ENCODE measurements around the gene NFIC. TPM values are rescaled to one million over a fixed set of nuclear protein-coding genes. Genes with fewer than 3 reads are reported as not detected.
"Not testable (repeated sequence)": the region's sequence is repeated elsewhere in the genome, so short reads cannot be mapped to it uniquely, and the experiment has no call there.

NFIC gene
- total RNA-seq, result 17.2 and 107 TPM in 2 replicates

DNA sequence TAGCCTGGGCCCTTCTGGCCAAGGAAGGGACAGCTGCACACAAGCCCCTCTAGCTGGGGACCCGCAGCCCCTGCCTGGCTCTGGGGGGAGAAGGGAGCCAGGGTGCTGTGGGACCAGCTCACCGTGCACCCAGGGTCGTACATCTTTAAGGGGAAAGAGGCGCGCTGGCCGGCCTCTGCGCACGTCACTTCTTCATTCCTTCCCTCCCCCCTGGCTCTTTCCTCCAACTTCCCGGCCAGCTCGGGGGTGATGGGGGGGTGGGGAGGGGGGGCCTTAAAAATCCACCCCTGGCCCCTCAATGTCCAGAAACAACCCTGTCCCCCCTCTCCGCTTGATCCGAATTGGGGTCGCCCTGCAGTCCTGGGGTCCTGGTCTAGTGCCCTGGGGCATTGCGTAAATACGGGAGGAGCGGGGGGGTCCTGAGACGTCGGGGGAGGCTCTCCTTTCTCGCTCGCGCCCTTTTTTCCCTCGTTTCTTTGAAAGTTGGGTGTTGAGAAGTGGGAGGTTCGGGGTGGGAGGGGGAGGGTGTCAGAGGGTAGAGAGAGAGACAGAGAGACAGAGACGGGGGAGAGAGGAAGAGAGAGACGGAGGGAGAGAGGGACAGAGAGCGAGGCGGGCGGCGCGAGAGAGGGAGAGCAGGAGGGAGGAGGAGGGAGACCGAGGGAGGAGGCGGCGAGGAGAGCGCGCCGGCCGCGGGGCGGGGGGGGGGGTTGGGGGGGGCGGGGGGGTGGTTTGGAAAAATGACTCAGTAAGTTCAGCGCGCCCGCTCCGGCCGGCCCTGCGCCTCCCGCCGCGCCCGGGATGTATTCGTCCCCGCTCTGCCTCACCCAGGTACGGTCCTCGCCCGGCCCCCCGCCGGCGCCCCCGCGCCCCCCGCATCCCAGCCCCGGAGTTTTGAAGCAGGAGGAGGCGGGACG lies at the start of gene NFIC:
Gene NFIC (plus strand): TSS at position 748 of the 917 bp plus-strand sequence. CDS start 54 bp downstream, at position 802.
- DNase-seq (ENCODE audit: low read depth), result peak; percentile 44

DNA sequence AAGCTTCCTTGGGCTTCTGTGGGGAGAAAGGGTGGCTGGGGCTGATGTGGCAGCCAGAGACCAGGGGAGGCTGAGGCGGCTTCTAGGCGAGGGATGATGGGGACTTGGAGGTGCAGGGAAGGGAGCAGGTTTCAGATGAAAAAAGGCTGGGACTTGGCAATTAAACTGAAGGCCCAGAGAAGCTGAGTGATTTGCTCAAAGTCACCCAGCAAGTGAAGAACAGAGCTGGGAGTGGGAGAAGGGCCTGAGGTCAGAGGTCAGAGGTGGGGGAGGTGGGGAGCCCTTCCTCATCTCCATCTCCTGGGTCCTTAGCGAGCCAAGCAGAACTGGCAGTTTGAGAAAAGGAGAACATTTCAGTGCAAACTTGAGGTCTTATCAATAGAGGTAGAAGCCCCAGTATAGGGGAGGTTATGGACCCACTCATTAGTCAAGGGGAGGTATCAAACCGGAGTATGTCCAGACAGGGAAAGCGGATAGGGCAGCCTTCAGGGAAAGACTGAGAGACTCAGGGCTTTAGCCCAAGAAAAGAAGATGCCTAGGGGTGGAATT lies 49.6 kb upstream of the NFIC start:
- DNase-seq (ENCODE audit: low read depth), result no peak

DNA sequence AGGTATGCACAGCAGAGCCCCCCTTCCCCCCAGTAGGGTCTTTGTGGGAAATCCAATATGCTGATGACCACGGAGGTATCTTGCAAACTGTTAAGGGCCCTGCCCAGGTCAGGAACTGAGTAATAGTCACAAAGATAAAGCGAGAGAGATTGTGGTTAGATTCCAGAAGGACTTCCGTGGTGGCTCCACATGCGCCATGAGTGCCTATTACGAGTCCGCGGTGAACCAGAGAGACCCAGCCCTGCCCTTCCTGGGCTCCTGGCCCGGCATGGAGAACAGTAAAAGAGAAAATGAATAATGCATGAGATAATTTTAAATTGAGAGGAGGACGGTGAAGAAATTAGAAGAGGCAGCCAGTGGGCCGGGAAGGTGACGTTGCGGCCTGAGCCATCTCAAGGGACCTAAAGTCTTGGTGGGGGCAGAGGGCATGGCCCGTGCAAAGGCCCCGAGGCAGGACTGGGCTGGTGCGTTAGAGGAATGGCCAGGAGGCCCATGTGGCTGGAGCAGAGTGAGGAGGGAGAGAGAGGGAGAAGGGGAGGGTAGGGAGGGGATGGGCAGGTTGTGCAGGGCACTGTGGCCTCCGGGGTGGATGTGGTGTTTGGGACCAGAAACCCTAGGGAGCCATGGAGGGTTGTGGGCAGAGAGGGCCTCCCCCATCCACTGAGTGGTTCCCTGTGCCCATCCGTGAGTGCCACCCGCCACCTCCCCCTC lies 46.6 kb upstream of the NFIC start:
- no peak for DNase-seq (ENCODE audit: low read depth)

DNA sequence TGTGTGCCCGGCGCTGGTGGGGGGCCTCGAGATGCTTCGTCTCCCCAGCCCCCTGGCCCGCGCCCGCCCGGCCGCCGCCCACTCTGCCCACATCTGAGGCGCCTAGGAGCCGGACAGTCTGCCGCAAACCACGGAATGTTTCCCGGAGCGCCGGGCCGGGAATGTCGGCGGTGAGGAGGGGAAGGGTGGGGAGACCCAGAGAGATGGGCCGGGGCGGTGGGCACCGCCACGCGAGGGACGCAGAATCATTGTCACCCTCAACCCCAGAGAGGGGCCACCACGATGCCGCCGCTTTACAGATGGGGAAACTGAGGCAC lies 46.1 kb upstream of the NFIC start:
- no peak for DNase-seq (ENCODE audit: low read depth)

DNA sequence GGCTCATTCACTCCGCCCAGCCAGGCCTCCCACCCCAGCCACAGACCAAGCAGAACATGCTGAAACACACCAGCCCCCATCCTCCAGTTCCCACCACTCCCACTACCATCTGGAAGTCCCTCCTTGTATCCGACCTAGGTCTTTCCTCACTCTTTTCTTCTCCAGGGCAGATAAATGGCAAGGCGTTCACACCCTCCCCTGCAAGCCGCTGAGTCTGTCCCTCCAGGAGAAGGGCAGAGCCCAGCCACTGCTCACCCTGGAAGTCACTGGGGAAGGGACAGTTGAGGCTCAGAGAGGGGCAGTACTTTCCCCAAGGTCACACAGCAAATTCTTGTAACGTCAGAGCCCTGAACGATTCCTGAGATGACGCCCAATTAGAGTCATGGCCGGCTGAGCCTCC lies 45.5 kb upstream of the NFIC start:
- no peak for DNase-seq (ENCODE audit: low read depth)

DNA sequence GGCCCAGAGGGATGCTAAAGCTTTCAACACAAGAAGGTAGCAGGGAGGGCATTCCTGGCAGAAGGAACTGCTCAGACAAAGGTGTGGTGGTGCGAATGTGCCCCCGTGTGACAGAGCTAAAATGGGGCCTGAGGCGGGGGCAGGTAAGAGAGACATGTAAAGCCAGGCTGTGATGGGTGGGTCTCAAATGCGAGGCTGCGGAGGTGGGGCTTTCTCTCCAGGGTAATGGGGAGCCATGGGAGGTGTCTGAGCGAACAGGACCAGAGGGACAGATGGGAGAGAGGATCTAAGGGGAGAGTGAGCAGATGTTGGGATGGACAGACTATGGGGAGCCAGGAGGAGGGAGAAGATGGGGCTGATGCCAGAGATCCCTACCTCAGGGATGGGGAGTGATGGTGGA lies 44.7 kb upstream of the NFIC start:
- no peak for DNase-seq (ENCODE audit: low read depth)

DNA sequence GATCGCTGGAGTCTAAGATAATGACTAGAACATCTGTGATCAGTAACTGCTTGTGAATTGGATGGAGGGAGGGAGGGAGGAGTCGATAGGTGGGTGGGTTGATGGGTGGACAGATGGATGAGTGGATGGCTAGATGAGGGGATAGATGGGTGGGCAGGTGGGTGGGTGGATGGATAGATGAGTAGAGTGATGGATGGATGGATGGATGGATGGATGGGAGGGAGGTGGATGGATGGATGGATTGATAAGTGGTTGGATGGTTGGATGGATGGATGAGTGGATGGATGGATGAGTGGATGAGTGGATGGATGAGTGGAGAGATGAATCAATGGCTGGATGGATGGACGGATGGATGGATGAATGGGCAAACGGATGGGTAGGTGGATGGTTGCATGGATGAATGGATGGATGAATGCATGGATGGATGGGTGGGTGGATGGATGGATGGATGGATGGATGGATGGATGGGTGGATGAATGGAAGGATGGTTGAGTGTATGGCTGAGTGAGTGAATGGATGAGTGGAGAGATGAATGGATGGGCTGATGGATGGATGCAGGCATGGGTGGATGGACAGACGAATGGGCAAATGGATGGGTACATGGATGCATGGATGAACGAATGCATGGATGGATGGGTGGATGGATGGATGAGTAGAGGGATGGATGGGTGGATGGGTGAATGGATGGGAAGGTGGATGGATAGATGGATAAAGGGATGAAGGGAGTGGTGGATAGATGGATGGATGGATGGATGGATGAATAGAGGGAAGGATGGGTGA lies 44.0 kb upstream of the NFIC start:
- DNase-seq (ENCODE audit: low read depth), result no peak

DNA sequence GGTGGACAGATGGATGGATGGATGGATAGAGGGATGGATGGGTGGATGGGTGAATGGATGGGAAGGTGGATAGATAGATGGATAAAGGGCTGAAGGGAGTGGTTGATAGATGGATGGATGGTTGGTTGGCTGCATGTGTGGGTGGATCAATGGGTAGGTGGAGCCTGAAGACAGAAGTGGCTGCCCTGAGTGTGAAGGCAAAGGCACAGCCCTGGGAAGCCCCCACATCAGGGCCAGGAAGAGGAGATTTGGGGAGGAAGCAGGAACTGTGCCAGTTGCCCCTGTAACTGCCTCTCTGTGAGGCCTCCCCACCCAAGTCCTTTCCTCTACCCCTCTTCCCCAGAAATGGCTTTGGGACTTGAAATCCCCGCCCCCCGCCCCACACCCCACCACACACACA lies 43.4 kb upstream of the NFIC start:
- no peak for DNase-seq (ENCODE audit: low read depth)

DNA sequence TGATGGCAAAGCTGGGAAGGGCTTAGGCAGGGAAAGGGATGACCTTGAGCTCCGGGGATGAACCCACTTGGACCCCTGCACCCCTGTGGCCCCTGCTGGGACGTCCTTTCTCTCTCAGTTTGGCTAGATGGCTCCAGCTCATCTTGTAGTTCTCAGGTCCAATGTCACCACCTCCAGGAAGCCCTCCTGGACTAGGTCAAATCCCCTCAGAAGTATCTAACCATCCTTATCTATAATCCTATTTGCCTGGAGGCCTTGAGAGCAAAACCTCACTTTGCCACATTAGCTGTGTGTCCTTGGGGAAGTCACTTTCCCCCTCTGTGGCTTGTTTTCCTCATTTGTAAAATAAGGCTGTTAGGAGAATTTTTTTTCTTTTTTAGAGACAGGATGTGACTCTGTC lies 42.7 kb upstream of the NFIC start:
- DNase-seq (ENCODE audit: low read depth), result no peak

DNA sequence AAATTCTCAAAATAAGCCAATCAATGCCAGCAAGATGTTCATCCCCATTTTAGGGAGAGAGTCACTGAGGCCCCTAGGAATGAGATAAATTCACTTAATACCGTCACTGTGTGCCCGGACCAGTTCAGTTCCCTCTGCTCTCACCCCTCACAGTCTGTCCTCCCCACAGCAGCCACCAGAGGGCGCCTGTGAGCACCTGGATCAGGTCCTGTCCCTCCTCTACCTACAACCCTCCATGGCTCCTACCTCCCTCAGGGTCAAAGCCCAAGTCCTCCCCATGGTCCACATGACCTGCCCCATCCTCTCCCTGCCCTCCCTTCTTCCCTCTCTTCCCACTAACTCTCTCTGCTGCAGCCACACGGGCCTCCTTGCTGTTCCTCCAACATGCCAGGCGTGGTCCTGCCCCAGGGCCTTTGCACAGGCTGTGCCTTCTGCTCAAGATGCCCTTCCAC lies 42.0 kb upstream of the NFIC start:
- no peak for DNase-seq (ENCODE audit: low read depth)

DNA sequence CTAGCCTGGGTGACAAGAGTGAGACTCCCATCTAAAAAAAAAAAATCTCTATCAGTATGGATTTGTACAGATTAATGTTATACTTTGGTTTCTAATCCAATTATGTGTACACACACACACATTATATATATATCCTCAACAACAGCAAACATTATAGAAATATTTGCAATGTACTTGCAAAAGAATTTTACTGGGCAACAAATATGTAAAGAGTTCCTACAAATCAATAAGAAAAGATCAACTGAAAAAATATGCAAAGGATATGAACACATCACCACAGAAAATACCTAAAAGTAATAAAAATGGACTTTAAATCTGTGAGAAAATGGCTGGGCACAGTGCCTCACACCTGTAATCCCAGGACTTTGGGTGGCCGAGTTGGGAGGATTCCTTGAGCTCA lies 40.9 kb upstream of the NFIC start:
- no peak for DNase-seq (ENCODE audit: low read depth)

DNA sequence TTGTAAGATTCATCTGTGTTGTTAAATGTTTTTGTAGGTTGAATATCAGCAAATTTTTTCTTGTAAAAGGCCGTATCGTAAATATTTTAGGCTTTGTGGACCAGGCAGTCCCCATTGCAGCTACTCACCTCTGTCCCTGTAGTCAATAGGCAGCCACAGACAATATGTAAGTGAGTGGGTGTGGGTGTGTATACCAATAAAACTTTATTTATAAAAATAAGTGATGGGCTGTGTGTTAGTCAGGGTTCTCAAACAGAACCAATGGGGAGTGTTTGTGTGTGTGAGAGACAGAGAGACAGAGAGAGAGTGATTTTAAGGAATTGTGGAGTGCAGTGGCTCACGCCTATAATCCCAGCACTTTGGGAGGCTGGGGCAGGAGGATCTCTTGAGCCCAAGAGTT lies 37.6 kb upstream of the NFIC start:
- DNase-seq (ENCODE audit: low read depth), result no peak

DNA sequence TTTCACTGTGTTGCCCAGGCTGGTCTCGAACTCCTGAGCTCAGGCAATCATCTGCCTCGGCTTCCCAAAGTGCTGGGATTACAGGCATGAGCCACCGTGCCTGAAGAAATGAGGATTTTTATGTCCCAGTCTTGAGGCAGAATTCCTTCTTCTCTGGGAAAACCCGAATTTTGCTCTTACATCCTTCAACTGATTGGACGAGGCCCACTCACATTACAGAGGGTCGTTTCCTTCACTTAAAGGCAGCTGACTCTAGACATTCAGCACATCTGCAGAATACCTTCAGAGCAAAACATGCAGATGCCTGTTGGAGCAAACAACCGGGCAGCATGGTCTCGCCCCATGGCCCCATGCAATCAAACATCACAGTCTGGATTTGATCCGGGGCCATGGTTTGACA lies 36.3 kb upstream of the NFIC start:
- no peak for DNase-seq (ENCODE audit: low read depth)

DNA sequence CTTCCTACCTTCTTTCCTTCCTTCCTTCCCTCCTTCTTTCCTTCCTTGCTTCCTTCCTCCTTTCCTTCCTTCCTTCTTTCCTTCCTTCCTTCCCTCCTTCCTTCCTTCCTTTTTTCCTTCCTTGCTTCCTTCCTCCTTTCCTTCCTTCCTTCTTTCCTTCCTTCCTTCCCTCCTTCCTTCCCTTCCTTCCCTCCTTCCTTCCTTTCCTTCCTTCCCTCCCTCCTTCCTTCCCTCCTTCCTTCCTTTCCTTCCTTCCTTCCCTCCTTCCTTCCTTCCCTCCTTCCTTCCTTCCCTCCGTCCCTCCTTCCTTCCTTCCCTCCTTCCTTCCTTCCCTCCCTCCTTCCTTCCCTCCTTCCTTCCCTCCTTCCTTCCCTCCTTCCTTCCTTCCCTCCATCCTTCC lies 34.2 kb upstream of the NFIC start:
- DNase-seq (ENCODE audit: low read depth), result not testable (repeated sequence)

DNA sequence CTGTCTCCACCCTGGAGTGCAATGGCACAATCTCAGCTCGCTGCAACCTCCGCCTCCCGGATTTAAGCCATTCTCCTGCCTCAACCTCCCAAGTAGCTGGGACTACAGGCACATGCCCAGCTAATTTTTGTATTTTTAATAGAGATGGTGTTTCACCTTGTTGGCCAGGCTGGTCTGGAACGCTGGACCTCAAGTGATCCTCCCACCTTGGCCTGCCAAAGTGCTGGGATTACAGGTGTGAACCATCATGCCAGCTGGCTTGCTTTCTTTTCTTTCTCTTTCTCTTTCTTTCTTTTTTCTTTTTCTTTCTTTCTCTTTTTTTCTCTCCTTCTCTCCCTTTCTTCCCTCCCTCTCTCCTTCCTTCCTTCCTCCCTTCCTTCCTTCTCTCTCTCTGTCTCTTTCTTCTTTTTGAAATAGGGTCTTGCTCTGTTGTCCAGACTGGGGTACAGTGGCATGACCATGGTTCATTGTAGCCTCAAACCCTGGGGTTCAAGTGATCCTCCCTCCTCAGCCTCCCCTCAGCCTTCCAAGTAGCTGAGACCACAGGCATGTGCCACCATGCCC lies 33.3 kb upstream of the NFIC start:
- DNase-seq (ENCODE audit: low read depth), result no peak

DNA sequence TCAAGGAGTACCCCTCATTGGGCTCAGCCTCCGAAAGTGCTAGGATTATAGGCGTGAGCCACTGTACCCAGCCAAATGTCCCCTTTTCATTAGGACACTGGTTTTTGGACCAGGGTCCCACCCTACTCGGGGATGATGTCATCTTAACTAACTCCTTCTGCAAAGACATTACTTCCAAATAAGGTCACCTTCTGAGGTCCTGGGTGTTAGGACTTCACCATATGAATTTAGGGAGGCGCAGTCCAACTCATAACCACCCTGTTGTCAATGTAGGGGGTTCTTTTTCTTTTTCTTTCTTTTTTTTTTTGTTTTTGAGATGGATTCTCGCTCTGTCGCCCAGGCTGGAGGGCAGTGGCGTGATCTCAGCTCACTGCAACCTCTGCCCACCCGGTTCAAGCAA lies 32.7 kb upstream of the NFIC start:
- DNase-seq (ENCODE audit: low read depth), result no peak

DNA sequence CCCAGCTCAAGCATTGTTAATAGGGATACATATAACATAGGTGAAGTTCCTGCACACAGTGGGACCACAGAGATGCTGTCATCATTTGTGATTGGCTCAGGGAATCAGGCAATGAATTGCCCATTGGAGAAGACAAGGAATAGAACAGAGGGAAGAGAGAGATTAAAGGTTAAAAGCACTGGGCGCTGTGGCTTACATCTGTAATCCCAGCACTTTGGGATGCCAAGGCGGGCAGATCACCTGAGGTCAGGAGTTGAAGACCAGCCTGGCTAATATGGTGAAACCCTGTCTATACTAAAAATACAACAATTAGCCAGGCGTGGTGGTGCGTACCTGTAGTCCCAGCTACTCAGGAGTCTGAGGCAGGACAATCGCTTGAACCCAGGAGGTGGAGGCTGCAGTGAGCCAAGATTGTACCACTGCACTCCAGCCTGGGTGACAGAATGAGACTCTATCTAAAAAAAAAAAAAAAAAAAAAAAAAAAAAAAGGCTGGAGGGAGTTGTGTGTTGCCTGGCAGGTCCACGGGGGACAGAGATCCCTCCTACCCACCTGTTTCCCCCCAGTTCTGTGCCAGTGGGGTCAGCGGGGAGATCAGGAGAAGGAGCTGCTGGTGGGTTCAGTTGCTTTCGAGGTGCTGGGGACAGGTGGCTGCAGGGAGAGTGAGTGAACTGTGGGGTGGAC lies 31.5 kb upstream of the NFIC start:
- DNase-seq (ENCODE audit: low read depth), result not testable (repeated sequence)

DNA sequence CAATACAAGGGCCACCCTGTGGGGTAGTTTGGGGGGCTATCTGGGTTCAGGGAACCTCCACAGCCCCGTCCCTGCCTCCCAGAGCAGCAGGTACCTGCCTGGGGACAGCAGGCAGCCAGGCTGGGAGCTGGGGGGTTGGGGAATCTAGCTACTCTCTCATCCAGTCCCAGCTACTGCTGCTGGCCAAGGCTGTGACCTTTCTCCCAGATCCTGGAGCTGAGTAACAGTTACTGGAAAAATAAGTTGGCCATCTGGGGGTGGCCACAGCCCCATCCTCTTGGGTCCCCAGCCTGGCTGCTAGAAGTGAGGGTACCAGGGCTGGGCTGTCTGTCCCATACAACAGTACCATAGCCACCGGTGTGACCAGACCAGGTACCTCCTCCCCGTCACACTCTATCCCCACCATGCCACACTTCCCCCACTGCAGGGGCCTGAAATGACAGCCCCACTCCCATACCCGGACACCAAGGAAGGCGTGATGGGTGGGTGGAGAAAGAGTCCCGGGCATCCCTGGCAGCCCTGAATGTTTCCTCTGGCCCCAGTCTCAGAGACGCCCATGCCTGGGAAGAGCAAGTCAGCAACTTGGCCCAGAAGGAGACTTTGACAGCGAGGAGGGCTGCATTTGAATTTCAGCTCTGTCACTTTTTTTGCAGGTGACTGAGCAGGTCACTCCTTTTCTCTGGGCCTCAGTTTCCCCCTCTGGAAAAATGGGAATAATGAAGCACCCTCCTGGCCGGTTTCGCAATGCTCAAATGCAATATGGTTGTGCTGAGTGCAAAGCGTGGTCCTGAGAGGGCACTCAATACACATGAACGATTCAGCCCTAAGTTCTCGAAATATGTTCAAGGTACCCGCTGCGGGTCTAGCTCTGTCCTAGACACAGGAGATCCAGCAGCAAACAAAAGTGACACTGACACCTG lies 30.7 kb upstream of the NFIC start:
- DNase-seq (ENCODE audit: low read depth), result peak; percentile 67

DNA sequence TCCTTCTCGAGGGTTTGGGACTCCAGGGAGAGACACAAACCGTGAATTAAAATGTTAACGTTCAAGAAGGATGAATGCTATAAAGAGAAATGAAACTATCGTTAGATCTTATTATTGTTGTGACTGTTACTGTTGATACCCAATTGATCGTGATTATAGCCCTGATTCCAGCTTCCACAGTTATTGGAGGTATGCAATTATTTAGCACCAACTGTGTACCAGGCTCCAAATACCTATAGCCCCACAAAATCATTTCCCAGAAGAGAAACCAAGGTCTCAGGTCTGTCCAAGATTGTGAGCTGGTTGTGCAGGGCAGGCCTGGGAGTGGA lies 30.1 kb upstream of the NFIC start:
- no peak for DNase-seq (ENCODE audit: low read depth)

Measured in renal cortical epithelial cell (primary cell).